HG03139 (cell line): ENCODE measurements around the gene SSC5D.
A peak's percentile ranks its signal among the peaks of the same experiment; 100 is the strongest.

Experiments used
- ATAC-seq: cut with Tn5 transposase; IDR thresholded peaks from one replicate; pipeline ENCODE4 v1.9.1; 2021; ENCODE audit not compliant: unreplicated experiment

Gene SSC5D

DNA sequence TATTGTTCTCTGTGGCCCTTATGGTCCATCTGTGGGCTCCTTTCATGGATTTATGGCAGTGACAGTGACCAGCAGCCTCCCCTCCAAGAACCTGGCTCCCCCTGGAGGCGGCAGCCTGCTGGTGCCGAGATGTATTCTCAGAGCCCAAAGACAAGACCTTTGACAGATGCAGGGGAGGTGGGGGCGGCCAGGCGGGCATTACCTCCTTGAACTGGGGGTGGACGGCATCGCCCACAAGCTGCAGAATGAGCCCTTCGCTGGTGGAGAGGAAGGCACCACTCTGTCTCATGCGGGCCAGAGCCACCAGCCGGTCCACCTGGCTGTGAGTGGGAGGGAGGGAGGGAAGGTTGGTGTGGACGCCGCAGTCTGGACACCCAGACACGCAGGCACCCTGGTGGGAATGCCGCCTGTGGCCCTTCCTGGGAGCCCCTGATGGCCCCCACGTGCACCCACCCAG is 33.4 kb upstream of the SSC5D start:
- ATAC-seq: no peak

DNA sequence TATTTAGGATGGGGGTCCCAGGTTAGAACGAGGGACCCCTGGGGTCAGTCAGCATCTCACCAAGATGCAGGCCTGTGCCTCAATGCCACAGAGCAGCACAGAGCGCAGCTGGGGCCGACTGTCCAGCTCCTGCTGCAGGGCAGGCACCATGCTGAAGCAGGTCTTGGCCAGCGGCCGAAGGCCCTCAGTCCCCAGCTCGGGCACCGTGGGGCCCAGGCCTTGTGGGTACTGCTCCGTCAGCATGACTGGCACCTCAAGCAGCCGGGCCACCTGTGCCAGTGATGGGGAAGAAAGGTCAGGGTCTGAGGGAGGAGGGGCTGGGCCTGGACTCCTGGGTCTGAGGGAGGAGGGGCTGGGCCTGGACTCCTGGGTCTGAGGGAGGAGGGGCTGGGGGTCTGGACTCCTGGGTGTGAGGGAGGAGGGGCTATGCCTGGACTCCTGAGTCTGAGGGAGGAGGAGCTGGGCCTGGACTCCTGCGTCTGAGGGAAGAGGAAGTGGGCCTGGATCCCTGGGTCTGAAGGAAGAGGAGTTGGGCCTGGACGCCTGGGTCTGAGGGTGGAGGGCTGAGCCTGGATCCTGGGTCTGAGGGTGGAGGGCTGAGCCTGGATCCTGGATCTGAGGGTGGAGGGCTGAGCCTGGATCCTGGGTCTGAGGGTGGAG is 32.5 kb upstream of the SSC5D start:
- ATAC-seq: no peak

DNA sequence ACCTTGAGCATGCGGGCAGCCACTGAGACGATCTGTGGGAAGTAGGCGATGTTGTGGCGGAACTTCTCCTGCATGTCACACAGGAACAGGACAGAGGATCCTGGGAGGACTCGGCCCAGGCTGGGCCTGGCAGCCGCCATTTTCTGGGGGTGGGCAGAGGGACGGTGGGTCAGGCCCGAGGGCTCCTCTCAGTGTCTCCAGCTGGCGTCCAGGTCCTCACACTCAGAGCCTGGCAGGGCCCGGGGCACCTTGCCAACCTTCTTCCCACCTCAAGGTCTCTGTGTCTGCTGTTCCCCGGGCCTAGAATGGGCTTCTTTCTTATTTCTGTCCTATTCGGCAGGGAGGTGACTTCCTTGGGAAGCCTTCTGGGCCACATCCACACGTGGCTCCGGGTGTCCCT is 31.9 kb upstream of the SSC5D start:
- ATAC-seq: no peak

DNA sequence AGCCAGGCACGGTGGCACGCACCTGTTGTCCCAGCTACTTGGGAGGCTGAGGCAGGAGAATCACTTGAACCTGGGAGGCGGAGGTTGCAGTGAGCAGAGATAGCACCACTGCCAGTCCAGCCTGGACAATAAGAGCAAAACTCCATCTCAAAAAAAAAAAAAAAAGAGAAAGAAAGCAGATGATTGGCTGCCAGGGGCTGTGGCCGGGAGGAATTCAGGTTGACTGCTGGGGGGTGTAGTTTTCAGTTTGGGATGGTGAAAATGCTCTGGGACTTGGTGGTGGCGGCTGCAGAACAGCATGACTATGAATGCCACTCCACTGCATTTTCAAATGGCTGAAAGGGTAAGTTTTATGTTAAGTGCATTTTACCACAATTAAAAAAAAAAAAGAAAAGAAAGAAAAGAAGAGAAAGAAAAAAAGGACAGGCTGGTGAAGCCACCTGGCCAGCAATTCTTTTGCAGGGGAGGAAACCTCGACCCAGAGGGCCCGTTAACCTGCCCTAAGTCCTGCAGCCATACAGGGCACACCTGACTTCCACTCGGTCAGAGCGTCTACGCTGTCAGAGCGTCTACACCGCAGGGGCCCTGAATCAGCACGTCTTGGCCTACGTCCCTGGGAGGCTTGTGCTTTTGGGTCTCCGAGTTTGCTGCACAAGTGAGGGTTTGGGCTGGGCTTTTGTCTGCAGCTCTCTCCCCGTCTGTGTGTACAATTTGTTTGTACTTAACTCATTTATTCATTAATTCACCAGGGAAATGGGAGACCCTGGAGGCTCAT is 30.4 kb upstream of the SSC5D start:
- no peak for ATAC-seq

DNA sequence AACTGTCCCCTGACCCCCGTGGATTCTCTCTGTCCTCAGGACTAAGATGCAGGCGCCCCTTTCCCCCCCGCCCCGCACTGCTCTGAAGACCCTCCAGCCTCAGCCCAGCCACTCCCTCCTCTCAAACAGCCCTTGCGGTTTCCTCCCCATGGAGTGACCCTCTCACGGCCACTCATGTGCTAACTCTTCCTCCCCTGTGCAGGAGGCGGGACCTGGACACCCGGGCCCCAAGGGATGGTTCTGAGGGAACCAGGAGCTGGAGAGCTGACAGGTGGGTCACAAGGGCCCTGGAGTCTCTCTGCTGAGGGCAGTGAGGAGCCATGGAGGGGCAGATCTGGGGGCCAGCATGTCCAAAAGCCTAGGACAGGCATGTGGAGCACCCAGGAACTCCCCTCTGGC is 28.7 kb upstream of the SSC5D start:
- no peak for ATAC-seq

DNA sequence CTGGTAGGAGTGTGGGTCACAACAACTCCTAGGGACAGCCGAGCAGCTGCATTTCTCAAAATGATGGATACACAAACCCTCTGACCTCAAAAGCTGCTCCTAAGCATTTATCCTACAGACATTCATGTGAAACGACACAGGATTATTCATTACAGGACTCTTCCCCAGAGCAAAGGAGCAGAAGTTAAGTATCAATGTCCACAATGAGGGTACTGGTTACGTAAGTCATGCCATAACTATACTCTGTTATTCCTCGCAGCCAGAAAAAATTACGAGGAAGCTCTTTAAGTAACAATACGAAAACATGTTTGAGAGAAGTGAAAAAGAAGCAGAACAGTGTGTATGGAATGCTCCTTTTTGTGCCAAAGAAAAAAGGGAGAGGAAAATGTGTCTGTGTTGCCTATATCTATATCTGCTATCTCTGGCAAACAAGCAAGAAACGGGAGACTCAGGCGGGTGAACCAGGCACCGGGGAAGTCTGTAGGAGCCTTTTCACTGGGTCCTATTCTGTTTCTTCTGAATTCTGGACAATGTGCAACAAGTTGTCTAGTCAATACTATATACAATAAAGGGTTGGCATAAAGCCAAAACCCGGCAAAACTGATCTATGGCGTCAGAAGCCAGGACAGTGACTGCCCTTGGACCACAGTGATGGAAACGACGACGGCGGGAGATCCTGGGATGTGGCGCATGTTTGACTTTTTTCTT is 28.1 kb upstream of the SSC5D start:
- no peak for ATAC-seq

DNA sequence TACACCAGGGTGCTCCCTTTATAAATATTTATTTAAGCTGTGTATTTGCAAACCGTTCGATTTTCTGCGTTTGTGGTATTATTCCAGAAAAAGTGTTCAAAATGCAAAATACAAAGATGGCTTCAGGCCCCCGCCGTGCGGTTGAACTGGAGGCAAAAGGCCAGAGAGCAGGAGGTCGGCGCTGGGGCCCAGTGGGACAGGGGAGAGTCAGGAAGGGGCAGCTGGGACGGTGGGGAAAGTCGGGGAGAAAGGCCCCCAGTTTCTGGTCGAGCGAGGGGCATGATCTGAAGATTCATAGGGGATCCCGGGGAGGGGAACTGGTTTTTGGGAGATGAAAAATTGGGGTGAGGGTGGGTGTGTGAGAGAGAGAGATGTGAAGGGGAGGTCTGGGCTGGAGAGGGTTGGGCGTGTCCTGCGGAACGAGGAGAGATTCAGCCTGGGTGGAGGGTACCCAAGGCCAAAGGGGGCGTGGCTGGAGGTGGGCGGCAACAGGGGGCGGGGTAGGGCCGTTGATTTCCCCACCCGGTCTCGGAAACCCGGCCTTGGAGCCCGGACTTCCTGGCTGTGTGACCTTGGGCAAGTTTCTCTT is 27.5 kb upstream of the SSC5D start:
- no peak for ATAC-seq

DNA sequence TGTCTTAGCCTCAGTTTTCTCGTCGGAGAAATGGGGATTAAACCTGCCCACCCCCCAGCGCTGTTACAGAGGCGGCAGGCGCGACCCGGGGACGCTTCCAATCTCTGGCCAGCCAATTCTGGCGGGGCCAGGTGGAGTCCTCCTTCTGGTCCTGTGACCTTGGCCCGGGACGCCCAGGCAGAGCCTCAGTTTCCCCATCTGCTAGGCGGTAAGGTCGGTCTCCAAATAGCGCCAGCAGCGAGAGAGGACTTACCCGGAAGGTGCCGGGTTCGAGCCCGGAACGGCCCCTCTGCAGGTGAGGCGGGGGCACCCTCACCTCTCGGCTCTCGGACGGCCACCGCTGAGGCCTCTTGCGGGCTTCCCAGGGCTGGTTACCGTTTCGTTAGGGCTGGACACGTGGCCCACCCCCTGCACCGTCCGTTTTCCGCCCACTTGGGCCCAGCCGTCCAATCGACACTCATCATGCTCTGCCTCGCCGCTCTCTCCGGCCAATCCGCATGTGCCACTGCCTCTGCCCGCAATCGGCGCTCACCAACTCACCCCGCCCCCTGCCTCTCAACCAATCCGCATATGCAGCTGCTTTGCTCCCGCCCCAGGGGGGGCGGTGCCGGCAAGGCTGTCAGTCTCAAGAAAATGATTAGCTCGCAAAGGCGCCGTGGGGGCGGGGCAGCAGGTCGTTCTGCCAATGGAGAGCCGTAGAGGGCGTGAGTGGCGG is 26.8 kb upstream of the SSC5D start, which contains the start of gene ISOC2:
Gene ISOC2 (minus strand): TSS at position 384 of the 715 bp plus-strand sequence. CDS start 5,156 bp downstream, outside the sequence.
- peak; percentile 86 for ATAC-seq

DNA sequence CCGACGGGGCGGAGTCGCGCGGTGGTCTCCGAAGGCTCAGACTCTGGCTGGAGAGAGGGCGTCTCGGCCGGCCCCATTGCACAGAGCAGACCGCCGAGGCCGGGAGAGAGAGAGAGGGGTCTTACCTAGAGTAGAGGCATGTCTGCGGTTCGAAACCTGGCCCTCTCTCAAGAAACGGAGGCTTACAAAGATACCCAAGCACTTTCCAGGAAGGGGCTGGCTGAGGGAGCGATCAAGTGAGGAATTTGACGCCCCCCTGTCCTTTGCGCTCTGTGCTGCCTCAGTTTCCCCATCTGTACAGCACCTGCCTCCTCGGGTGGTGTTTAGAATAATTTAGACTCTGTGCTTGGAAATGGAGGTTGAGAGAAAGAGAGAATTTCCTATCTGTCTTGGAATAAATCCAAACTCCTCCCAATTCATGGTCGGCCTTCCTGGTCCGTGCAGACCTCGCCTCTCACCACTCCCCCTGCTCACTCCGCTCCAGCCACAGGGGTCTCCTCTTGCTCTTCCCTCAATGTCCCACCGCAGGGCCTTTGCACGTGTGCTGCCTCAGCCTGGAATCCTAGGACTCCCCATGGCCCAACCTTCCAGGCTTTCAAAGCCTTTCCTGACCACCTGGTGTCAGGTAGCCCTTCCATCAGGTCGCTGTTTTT is 26.1 kb upstream of the SSC5D start:
- ATAC-seq: no peak

DNA sequence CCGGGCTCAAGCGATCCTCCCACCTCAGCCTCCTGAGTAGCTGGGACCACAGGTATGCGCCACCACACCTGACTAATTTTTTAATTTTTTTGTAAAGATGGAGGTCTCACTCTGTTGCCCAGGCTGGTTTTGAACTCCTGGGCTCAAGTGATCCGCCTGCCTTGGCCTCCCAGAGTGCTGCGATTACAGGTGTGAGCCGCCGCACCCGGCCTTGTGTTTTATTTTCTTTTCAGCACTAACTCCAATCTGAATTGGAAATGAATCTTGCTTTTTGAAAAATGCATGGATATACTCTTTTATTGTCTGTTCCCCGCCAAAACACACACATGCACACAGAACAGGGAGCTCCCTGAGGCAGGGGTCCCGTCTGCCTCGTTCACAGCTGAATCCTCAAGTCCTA is 25.5 kb upstream of the SSC5D start:
- ATAC-seq: no peak

DNA sequence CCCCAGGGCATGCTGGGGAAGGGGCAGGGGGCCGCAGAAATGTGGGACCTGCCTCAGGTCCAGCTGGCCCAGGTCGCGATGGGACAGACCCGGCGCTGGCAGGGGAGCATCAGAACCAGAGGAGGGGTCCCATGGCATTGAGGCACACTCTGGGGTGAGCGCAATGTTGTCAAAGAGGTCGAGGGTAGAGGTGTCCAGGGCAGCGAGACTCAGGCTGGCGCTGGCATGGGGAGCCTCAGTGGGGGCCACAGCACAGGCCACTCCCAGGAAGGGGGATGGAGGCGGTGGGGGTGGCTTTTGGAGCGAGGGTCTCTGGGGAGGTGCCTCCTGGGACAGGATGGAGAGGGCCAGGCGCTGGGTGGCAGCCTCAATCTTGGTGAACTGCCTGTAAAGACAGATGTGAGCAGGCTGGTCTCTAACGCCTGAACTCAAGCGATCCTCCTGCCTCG is 24.6 kb upstream of the SSC5D start:
- ATAC-seq: no peak

DNA sequence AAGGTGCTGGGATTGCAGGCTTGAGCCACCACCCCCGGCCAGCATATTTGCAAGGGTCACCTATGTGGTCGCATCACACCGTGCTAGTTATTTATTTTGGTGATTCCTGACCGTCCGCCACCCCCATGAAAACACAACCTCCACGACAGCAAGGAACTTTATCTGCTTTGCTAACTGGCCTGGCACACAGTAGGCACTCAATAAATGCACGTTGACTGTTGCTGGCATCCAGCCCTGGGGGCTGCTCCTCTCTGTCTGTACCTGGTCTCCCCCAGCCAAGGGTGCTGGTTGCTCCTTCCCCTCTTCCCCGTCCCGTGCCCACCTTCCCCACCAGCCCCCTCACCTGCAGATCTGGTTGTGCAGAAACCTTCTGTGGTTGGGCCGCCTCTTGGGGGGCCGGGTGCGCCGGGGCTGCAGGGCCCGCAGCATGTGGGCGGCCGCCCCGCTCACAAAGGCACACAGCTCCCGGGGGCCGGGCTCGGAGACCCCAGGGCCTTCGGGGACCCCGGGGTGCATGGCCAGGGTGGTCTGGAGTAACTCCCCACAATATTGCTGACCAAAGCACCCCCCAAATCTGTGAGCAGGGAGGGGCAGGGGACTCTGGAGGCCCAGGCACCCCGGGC is 24.1 kb upstream of the SSC5D start:
- no peak for ATAC-seq

DNA sequence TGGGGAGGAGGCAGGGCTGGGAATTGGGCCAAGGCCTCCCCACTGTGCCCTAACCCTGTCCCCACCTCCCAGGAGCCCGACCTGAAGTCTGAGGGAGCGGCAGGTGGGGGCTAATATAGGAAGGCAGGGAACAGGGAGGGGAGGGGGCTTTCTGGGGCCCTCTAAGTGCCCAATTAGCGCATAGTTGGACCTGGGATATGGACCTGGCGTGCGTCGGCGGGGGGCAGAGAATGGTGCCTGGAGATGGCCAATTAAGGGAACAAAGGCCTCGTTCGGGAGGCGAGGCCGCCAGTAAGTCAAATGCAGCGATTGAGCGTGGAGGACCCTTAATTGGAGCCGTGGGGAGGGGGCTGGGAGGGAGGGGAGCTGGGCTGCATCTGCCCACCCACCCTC is 23.6 kb upstream of the SSC5D start, which contains the start of gene C19orf85:
Gene C19orf85 (minus strand): TSS at position 90 of the 393 bp plus-strand sequence. CDS start 197 bp downstream, outside the sequence.
- ATAC-seq: no peak

DNA sequence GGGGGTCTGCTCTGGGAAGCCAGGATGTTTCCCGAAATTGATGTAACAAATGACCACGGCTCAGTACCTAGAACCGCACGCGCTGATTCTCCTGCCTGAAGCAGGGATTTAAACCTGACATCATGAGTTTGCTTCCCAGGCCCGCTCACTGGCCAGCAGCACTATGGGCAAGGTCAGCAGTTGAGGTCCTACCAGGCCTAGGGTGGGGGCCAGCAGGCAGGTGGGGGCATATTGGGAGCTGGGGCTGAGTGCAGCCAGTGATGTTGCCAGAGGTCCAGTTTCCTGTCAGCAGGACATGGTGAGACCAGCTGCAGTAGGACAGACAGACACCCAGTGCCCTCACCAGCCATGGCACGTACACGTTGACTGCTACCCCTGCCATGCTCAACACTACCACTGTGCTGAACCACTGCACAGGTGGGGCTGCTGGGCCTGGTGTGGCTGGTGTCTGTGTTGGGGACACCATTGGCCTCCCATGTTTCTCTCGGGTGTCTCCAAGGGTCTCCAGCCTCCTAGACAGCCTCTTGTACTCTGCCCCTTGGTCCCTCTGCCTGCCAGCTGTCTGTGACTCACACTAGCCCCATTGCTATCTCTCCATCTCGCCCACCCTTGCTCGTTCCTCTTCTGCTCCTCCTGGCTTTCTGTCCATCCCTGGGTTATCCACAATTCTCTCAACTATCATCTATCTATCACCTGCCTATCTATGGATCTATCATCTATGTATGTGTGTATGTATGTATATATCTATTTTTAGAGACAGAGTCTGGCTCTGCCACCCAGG is 22.6 kb upstream of the SSC5D start:
- ATAC-seq: no peak

DNA sequence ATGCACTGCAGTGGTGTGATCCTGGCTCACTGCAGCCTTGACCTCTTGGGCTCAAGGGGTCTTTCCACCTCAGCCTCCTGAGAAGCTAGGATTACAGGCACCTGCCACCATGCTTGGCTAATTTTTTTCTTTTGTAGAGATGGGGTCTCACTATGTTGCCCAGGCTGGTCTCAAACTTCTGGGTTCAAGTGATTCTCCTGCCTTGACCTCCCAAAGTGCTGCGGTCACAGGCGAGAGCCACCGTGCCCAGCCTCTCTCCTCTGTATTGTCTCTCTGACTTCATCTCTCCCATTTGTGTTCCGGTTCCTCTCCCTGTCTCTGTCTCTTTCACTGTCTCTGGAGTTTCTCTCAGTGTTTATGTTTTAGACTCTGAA is 22.0 kb upstream of the SSC5D start:
- no peak for ATAC-seq

DNA sequence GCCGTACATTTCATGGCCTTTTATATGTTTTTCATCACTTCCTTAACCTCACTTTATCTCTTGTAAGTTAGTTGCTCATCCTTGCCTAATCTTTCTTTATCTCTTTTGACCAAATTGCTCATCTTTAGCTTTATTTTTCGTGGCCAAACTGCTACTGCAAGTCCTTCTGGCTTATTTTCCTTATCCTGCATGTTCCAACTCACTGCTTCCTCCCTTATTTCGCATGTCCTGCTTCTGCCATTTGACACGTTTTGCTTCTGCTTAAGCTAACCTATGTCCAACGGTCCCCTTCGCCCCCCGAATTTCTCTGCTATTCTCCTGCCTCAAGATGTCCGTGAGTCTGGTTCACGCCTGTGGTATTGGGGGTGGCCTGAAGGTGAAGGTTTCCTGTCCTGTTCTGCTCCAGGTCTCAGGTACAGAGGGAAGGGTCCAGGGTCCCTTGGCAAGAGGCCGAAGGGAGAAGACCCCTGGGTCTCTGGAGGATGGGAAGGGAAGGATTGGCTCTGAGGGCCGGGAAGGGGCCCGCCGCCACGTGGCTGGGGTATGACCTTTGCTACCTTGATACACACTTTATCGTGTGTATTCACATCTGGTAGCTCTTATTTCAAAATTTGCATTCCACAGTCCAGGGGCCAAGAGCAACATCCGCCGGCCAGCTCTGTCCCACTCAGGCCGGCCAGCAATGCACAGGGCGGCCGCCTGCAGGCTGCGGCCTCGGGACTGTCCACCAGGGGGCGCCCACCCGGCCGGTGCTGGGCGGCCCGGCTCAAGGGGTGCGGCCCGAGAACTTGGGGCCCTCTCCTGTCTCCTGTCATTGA is 20.8 kb upstream of the SSC5D start:
- peak; percentile 59 for ATAC-seq

DNA sequence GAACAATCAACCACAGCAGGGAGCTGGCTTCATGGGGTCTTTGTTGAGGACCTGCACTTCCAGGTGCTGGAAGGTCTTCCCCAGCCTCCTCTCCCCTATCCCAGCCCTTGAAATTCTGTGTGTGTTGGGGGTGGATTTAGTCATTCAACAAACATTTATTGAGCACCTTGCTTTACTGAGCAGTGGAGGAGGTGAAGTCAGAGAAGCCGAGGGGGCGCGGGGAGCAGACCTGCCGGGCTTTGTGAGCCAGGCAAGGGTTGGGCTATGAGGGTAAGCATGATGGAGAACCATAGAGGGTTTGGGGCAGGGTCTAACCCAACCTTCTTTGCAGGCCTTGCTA is 20.2 kb upstream of the SSC5D start:
- no peak for ATAC-seq

DNA sequence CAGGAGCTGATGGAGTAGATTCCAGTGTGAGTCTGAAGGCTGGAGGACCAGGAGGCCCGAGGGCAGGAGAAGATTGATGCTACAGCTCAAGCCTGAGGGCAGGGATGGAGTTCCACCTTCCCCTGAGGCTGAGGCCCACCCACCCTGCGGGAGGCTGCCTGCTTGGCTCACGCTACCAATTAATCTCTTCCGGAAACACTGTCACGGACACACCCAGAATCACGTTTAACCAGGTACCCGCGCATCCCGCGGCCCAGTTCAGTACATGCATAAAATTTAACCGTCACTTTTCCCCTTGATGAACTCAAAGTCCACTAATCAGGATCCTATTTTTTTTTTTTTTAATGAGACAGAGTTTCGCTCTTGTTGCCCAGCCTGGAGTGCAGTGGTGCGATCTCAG is 17.0 kb upstream of the SSC5D start:
- ATAC-seq: no peak
